Measurements from ENCODE around the gene NAV2.

Gene NAV2

GRCh38 chr11:20043992-20044391 lies 331.4 kb downstream of the NAV2 start:
- no peak overlapping the region for H2AFZ ChIP-seq (ENCODE audit: low read length)
- H4K20me1 ChIP-seq (ENCODE audit: insufficient read depth, low read length): no peaks in the 10 kb centered on the region
- no peaks in the 10 kb centered on the region for H3K79me2 ChIP-seq (ENCODE audit: low read length)
- H3K9ac ChIP-seq (ENCODE audit: low read length): no peak overlapping the region
- no peak overlapping the region for H3K27ac ChIP-seq (ENCODE audit: low read length)
- DNase-seq: no peak
- no peaks in the 10 kb centered on the region for H3K9me3 ChIP-seq (replicated peaks; ENCODE audit: insufficient read depth, low read length)
- H3F3A ChIP-seq (ENCODE audit: insufficient read depth, low read length): no peaks in the 10 kb centered on the region
- TF ChIP-seq CTCF (IDR thresholded peaks at IDR 0.05; ENCODE audit: low read length): no peak
- no peak for TF ChIP-seq EZH2 (optimal IDR thresholded peaks at IDR 0.05; ENCODE audit: low read depth, low read length)
- no peak for TF ChIP-seq EZH2phosphoT487 (IDR thresholded peaks at IDR 0.05; ENCODE audit: low read length)
- no peaks in the 10 kb centered on the region for H3K36me3 ChIP-seq (replicated peaks; ENCODE audit: insufficient read depth, low read length)
- H3K4me2 ChIP-seq (ENCODE audit: low read depth, low read length): no peak overlapping the region
- H3K4me1 ChIP-seq (ENCODE audit: low read length): no peaks in the 10 kb centered on the region
- no peaks in the 10 kb centered on the region for H3K9me2 ChIP-seq (replicated peaks; ENCODE audit: insufficient read depth, low read length)
- H3K4me3 ChIP-seq (ENCODE audit: low read length): no peak overlapping the region
- no peaks in the 10 kb centered on the region for H3K27me3 ChIP-seq (replicated peaks; ENCODE audit: insufficient read depth, low read length)

- H3K27me3 ChIP-seq (replicated peaks; ENCODE audit: insufficient read depth, low read length): no peaks in the 10 kb centered on the region
Observed at GRCh38 chr11:20045098-20045688, 332.6 kb downstream of the NAV2 start.

GRCh38 chr11:20046416-20046815 lies 333.8 kb downstream of the NAV2 start:
- Histone ChIP-seq H3K79me2 (ENCODE audit: low read length) (no peaks in the 10 kb centered on the region), H3K9ac (ENCODE audit: low read length) (no peak overlapping the region), H3K27ac (ENCODE audit: low read length) (no peak overlapping the region), H3K9me3 (replicated peaks; ENCODE audit: insufficient read depth, low read length) (no peaks in the 10 kb centered on the region), H3K27me3 (replicated peaks; ENCODE audit: insufficient read depth, low read length) (no peaks in the 10 kb centered on the region), H3K4me2 (ENCODE audit: low read depth, low read length) (no peak overlapping the region), H3K4me3 (ENCODE audit: low read length) (no peak overlapping the region), H3F3A (ENCODE audit: insufficient read depth, low read length) (no peaks in the 10 kb centered on the region), H3K4me1 (ENCODE audit: low read length) (no peaks in the 10 kb centered on the region), H2AFZ (ENCODE audit: low read length) (no peak overlapping the region), H3K9me2 (replicated peaks; ENCODE audit: insufficient read depth, low read length) (no peaks in the 10 kb centered on the region), H4K20me1 (ENCODE audit: insufficient read depth, low read length) (no peaks in the 10 kb centered on the region), H3K36me3 (replicated peaks; ENCODE audit: insufficient read depth, low read length) (no peaks in the 10 kb centered on the region)
- no peak for DNase-seq
- TF ChIP-seq EZH2phosphoT487 (IDR thresholded peaks at IDR 0.05; ENCODE audit: low read length): no peak
- TF ChIP-seq CTCF (IDR thresholded peaks at IDR 0.05; ENCODE audit: low read length): no peak
- TF ChIP-seq EZH2 (optimal IDR thresholded peaks at IDR 0.05; ENCODE audit: low read depth, low read length): no peak

More at GRCh38 chr11:20045098-20045688, 332.6 kb downstream of the NAV2 start:
- Histone ChIP-seq H3K4me2 (ENCODE audit: low read depth, low read length) (no peak overlapping the region), H3K9ac (ENCODE audit: low read length) (no peak overlapping the region), H3K4me1 (ENCODE audit: low read length) (no peaks in the 10 kb centered on the region), H3K79me2 (ENCODE audit: low read length) (no peaks in the 10 kb centered on the region), H3K4me3 (ENCODE audit: low read length) (no peak overlapping the region), H3K27ac (ENCODE audit: low read length) (no peak overlapping the region), H2AFZ (ENCODE audit: low read length) (no peak overlapping the region), H4K20me1 (ENCODE audit: insufficient read depth, low read length) (no peaks in the 10 kb centered on the region), H3K9me2 (replicated peaks; ENCODE audit: insufficient read depth, low read length) (no peaks in the 10 kb centered on the region), H3F3A (ENCODE audit: insufficient read depth, low read length) (no peaks in the 10 kb centered on the region), H3K36me3 (replicated peaks; ENCODE audit: insufficient read depth, low read length) (no peaks in the 10 kb centered on the region), H3K9me3 (replicated peaks; ENCODE audit: insufficient read depth, low read length) (no peaks in the 10 kb centered on the region)
- DNase-seq: no peak
- TF ChIP-seq CTCF (IDR thresholded peaks at IDR 0.05; ENCODE audit: low read length): no peak
- no peak for TF ChIP-seq EZH2phosphoT487 (IDR thresholded peaks at IDR 0.05; ENCODE audit: low read length)
- TF ChIP-seq EZH2 (optimal IDR thresholded peaks at IDR 0.05; ENCODE audit: low read depth, low read length): no peak
